ENCODE measurements around the gene KCNK2.

GRCh38 chr1:215256936-215257679 lies 174.6 kb downstream of the KCNK2 start:
- TF ChIP-seq CTCF (IDR thresholded peaks at IDR 0.05) (no peak), EZH2phosphoT487 (IDR thresholded peaks at IDR 0.05) (no peak), EZH2 (IDR thresholded peaks at IDR 0.05) (no peak)

Measured in neural progenitor cell (in vitro differentiated cells).